Measurements from ENCODE around the gene FAM228B. TPM values are rescaled to one million over a fixed set of nuclear protein-coding genes. Genes with fewer than 3 reads are reported as not detected.

The FAM228B gene
- total RNA-seq, 3 donors from 2014 or later, result 2.4 to 3.1 (median 2.9) TPM

- no peaks in the 10 kb centered on the region for H3K4me1 Mint-ChIP-seq (ENCODE audit: low read depth)
- H3K9me3 Mint-ChIP-seq, result no peaks in the 10 kb centered on the region
- peaks cover 18% of the 10 kb centered on the region for H3K36me3 Mint-ChIP-seq (ENCODE audit: insufficient read depth)
- no peak overlapping the region for H3K4me3 Mint-ChIP-seq
- DNase-seq (no peak), ATAC-seq (no peak)
- H3K27me3 Mint-ChIP-seq (ENCODE audit: low read depth), result no peaks in the 10 kb centered on the region
Observed at GRCh38 chr2:24159708-24160107, 36.4 kb downstream of the FAM228B start.

- Mint-ChIP-seq H3K4me1 (ENCODE audit: low read depth) (no peaks in the 10 kb centered on the region), H3K36me3 (ENCODE audit: insufficient read depth) (peaks cover 16% of the 10 kb centered on the region), H3K27me3 (ENCODE audit: low read depth) (no peaks in the 10 kb centered on the region), H3K4me3 (no peak overlapping the region), H3K9me3 (no peaks in the 10 kb centered on the region)
- ATAC-seq (no peak), DNase-seq (no peak)
Observed at GRCh38 chr2:24160761-24161160, 37.5 kb downstream of the FAM228B start.

- Mint-ChIP-seq H3K36me3 (ENCODE audit: insufficient read depth) (peaks cover 13% of the 10 kb centered on the region), H3K27me3 (ENCODE audit: low read depth) (no peaks in the 10 kb centered on the region), H3K4me3 (no peak overlapping the region), H3K9me3 (no peaks in the 10 kb centered on the region), H3K4me1 (ENCODE audit: low read depth) (no peaks in the 10 kb centered on the region)
- DNase-seq, result no peak
- no peak for ATAC-seq
Observed at GRCh38 chr2:24162494-24162893, 39.2 kb downstream of the FAM228B start.

GRCh38 chr2:24163186-24163585, 39.9 kb downstream of the FAM228B start:
- DNase-seq (no peak), ATAC-seq (no peak)
- Mint-ChIP-seq H3K4me3 (no peak overlapping the region), H3K9me3 (no peaks in the 10 kb centered on the region), H3K36me3 (ENCODE audit: insufficient read depth) (peaks cover 13% of the 10 kb centered on the region), H3K27me3 (ENCODE audit: low read depth) (no peaks in the 10 kb centered on the region), H3K4me1 (ENCODE audit: low read depth) (no peaks in the 10 kb centered on the region)

- Mint-ChIP-seq H3K9me3 (no peaks in the 10 kb centered on the region), H3K27me3 (ENCODE audit: low read depth) (no peaks in the 10 kb centered on the region), H3K4me1 (ENCODE audit: low read depth) (no peaks in the 10 kb centered on the region), H3K4me3 (no peak overlapping the region), H3K36me3 (ENCODE audit: insufficient read depth) (peaks cover 9% of the 10 kb centered on the region)
- DNase-seq (no peak), ATAC-seq (no peak)
Observed at GRCh38 chr2:24163601-24164000, 40.3 kb downstream of the FAM228B start.

- DNase-seq, result peak; percentile 30
- Mint-ChIP-seq H3K4me3 (no peak overlapping the region), H3K9me3 (no peaks in the 10 kb centered on the region), H3K4me1 (ENCODE audit: low read depth) (no peaks in the 10 kb centered on the region), H3K27me3 (ENCODE audit: low read depth) (no peaks in the 10 kb centered on the region), H3K36me3 (ENCODE audit: insufficient read depth) (peaks cover 5% of the 10 kb centered on the region)
- ATAC-seq, result peak; percentile 56 to 65
Observed at GRCh38 chr2:24164416-24164973, 41.2 kb downstream of the FAM228B start.

- ATAC-seq, result no peak
- no peak overlapping the region for H3K4me3 Mint-ChIP-seq
- no peaks in the 10 kb centered on the region for H3K4me1 Mint-ChIP-seq (ENCODE audit: low read depth)
- H3K27me3 Mint-ChIP-seq (ENCODE audit: low read depth), result peaks cover 6% of the 10 kb centered on the region
- H3K9me3 Mint-ChIP-seq, result no peaks in the 10 kb centered on the region
- H3K36me3 Mint-ChIP-seq (ENCODE audit: insufficient read depth), result no peaks in the 10 kb centered on the region
- no peak for DNase-seq
Observed at GRCh38 chr2:24169023-24169422, 45.8 kb downstream of the FAM228B start.

GRCh38 chr2:24174851-24175277, 51.6 kb downstream of the FAM228B start, which contains the start of gene FAM228A:
Gene FAM228A, plus strand, starts transcription at chr2:24175053. Its CDS starts 428 bp downstream, at chr2:24175481.
- no peak for ATAC-seq
- peaks cover 7% of the 10 kb centered on the region for H3K27me3 Mint-ChIP-seq (ENCODE audit: low read depth)
- no peaks in the 10 kb centered on the region for H3K36me3 Mint-ChIP-seq (ENCODE audit: insufficient read depth)
- no peak within 1 kb of the TSS for H3K4me3 Mint-ChIP-seq
- DNase-seq, result no peak
- H3K4me1 Mint-ChIP-seq (ENCODE audit: low read depth), result no peaks in the 10 kb centered on the region
- H3K9me3 Mint-ChIP-seq, result no peaks in the 10 kb centered on the region

GRCh38 chr2:24175631-24176187, 52.4 kb downstream of the FAM228B start:
- H3K4me1 Mint-ChIP-seq (ENCODE audit: low read depth), result no peaks in the 10 kb centered on the region
- no peak overlapping the region for H3K4me3 Mint-ChIP-seq
- H3K27me3 Mint-ChIP-seq (ENCODE audit: low read depth), result peaks cover 7% of the 10 kb centered on the region
- no peak for ATAC-seq
- no peaks in the 10 kb centered on the region for H3K36me3 Mint-ChIP-seq (ENCODE audit: insufficient read depth)
- DNase-seq, result no peak
- H3K9me3 Mint-ChIP-seq, result no peaks in the 10 kb centered on the region

- DNase-seq (no peak), ATAC-seq (no peak)
- no peaks in the 10 kb centered on the region for H3K9me3 Mint-ChIP-seq
- no peaks in the 10 kb centered on the region for H3K4me1 Mint-ChIP-seq (ENCODE audit: low read depth)
- peaks cover 7% of the 10 kb centered on the region for H3K27me3 Mint-ChIP-seq (ENCODE audit: low read depth)
- no peaks in the 10 kb centered on the region for H3K36me3 Mint-ChIP-seq (ENCODE audit: insufficient read depth)
- no peak overlapping the region for H3K4me3 Mint-ChIP-seq
Observed at GRCh38 chr2:24176326-24176725, 53.1 kb downstream of the FAM228B start.

- no peaks in the 10 kb centered on the region for H3K4me1 Mint-ChIP-seq (ENCODE audit: low read depth)
- H3K27me3 Mint-ChIP-seq (ENCODE audit: low read depth), result no peaks in the 10 kb centered on the region
- H3K9me3 Mint-ChIP-seq, result no peaks in the 10 kb centered on the region
- H3K36me3 Mint-ChIP-seq (ENCODE audit: insufficient read depth), result no peaks in the 10 kb centered on the region
- ATAC-seq, result no peak
- DNase-seq, result no peak
- no peak overlapping the region for H3K4me3 Mint-ChIP-seq
Observed at GRCh38 chr2:24179683-24180082, 56.4 kb downstream of the FAM228B start.

GRCh38 chr2:24181849-24182248, 58.6 kb downstream of the FAM228B start:
- Mint-ChIP-seq H3K4me1 (ENCODE audit: low read depth) (no peaks in the 10 kb centered on the region), H3K4me3 (no peak overlapping the region), H3K27me3 (ENCODE audit: low read depth) (no peaks in the 10 kb centered on the region), H3K36me3 (ENCODE audit: insufficient read depth) (no peaks in the 10 kb centered on the region), H3K9me3 (no peaks in the 10 kb centered on the region)
- ATAC-seq (no peak), DNase-seq (no peak)

- DNase-seq, result no peak
- no peak for ATAC-seq
- Mint-ChIP-seq H3K9me3 (peaks cover 4% of the 10 kb centered on the region), H3K4me1 (ENCODE audit: low read depth) (no peaks in the 10 kb centered on the region), H3K36me3 (ENCODE audit: insufficient read depth) (no peaks in the 10 kb centered on the region), H3K27me3 (ENCODE audit: low read depth) (no peaks in the 10 kb centered on the region), H3K4me3 (no peak overlapping the region)
Observed at GRCh38 chr2:24182507-24182906, 59.2 kb downstream of the FAM228B start.

GRCh38 chr2:24183366-24184069, 60.2 kb downstream of the FAM228B start:
- Mint-ChIP-seq H3K4me3 (no peak overlapping the region), H3K36me3 (ENCODE audit: insufficient read depth) (no peaks in the 10 kb centered on the region), H3K27me3 (ENCODE audit: low read depth) (no peaks in the 10 kb centered on the region), H3K4me1 (ENCODE audit: low read depth) (no peaks in the 10 kb centered on the region), H3K9me3 (peaks cover 10% of the 10 kb centered on the region)
- ATAC-seq (no peak), DNase-seq (no peak)

- ATAC-seq (no peak), DNase-seq (no peak)
- H3K36me3 Mint-ChIP-seq (ENCODE audit: insufficient read depth), result peaks cover 2% of the 10 kb centered on the region
- H3K4me3 Mint-ChIP-seq, result no peak overlapping the region
- peaks cover 10% of the 10 kb centered on the region for H3K9me3 Mint-ChIP-seq
- peaks cover 2% of the 10 kb centered on the region for H3K27me3 Mint-ChIP-seq (ENCODE audit: low read depth)
- no peaks in the 10 kb centered on the region for H3K4me1 Mint-ChIP-seq (ENCODE audit: low read depth)
Observed at GRCh38 chr2:24189551-24189950, 66.3 kb downstream of the FAM228B start.
